ENCODE data around the gene VTI1B. TPM values are rescaled to one million over a fixed set of nuclear protein-coding genes. Genes with fewer than 3 reads are reported as not detected.

VTI1B gene
- total RNA-seq, 4 donors from 2014 or later, result 39.0 to 333 (median 48.6) TPM

- intact Hi-C loops (cut with DNase I; ENCODE audit: low total_unique reads), result no loop called here
- DNase-seq, result no peak
- Histone ChIP-seq H3K4me3 (no peak overlapping the region), H3K9me3 (no peaks in the 10 kb centered on the region), H3K27ac (no peak overlapping the region), H3K4me1 (peaks cover 0 to 3% of the 10 kb centered on the region in 2 donors), H3K36me3 (no peaks in the 10 kb centered on the region), H3K27me3 (no peaks in the 10 kb centered on the region)
- no peak for TF ChIP-seq POLR2A (IDR thresholded peaks at IDR 0.05)
Measured at GRCh38 chr14:67680121-67680602, 5.7 kb upstream of the VTI1B start.

- Histone ChIP-seq H3K4me1 (peaks cover 0 to 4% of the 10 kb centered on the region in 2 donors), H3K9me3 (no peaks in the 10 kb centered on the region), H3K4me3 (no peak overlapping the region), H3K36me3 (no peaks in the 10 kb centered on the region), H3K27me3 (no peaks in the 10 kb centered on the region), H3K27ac (no peak overlapping the region)
- intact Hi-C loops (cut with DNase I; ENCODE audit: low total_unique reads), result no loop called here
- TF ChIP-seq POLR2A (IDR thresholded peaks at IDR 0.05) (no peak), CTCF (IDR thresholded peaks at IDR 0.05) (no peak)
- DNase-seq, result no peak
Measured at GRCh38 chr14:67679006-67679405, 4.6 kb upstream of the VTI1B start.

GRCh38 chr14:67675219-67675582, 769 bp upstream of the VTI1B start:
- Histone ChIP-seq H3K4me1 (peaks cover 4 to 13% of the 10 kb centered on the region in 2 donors), H3K4me3 (peak overlapping the region; percentile 86 to 90), H3K36me3 (no peaks in the 10 kb centered on the region), H3K27ac (peak overlapping the region; percentile 96 to 98), H3K9me3 (no peaks in the 10 kb centered on the region), H3K27me3 (no peaks in the 10 kb centered on the region)
- intact Hi-C loops (cut with DNase I; ENCODE audit: low total_unique reads), result no loop called here
- DNase-seq, result no peak
- TF ChIP-seq CTCF (IDR thresholded peaks at IDR 0.05) (no peak), POLR2A (IDR thresholded peaks at IDR 0.05) (no peak)

- Histone ChIP-seq H3K36me3 (no peaks in the 10 kb centered on the region), H3K9me3 (no peaks in the 10 kb centered on the region), H3K27me3 (no peaks in the 10 kb centered on the region), H3K27ac (peak overlapping the region; percentile 96 to 98), H3K4me1 (peaks cover 4 to 13% of the 10 kb centered on the region in 2 donors), H3K4me3 (peak overlapping the region; percentile 86 to 90)
- intact Hi-C loops (cut with DNase I; ENCODE audit: low total_unique reads), result no loop called here
- TF ChIP-seq POLR2A (IDR thresholded peaks at IDR 0.05), result no peak
- TF ChIP-seq CTCF (IDR thresholded peaks at IDR 0.05), result peak in 3 of 4 experiments; percentile 16 to 28 (median 22)
- DNase-seq, result peak; percentile 49 to 61
Measured at GRCh38 chr14:67674139-67674479, 323 bp downstream of the VTI1B start.

- Histone ChIP-seq H3K27me3 (no peaks in the 10 kb centered on the region), H3K27ac (peak overlapping the region in 1 of 2 donors; percentile 98), H3K9me3 (no peaks in the 10 kb centered on the region), H3K36me3 (no peaks in the 10 kb centered on the region), H3K4me3 (peak overlapping the region; percentile 86 to 90), H3K4me1 (peaks cover 4 to 13% of the 10 kb centered on the region in 2 donors)
- intact Hi-C loops (cut with DNase I; ENCODE audit: low total_unique reads), result no loop called here
- no peak for DNase-seq
- TF ChIP-seq CTCF (IDR thresholded peaks at IDR 0.05) (no peak), POLR2A (IDR thresholded peaks at IDR 0.05) (no peak)
Measured at GRCh38 chr14:67673451-67673850, 981 bp downstream of the VTI1B start.

- peaks cover 0 to 11% of the 10 kb centered on the region in 2 donors for H3K4me1 ChIP-seq
- no peaks in the 10 kb centered on the region for H3K27me3 ChIP-seq
- no peak for TF ChIP-seq POLR2A (IDR thresholded peaks at IDR 0.05)
- H3K9me3 ChIP-seq, result no peaks in the 10 kb centered on the region
- no peak for DNase-seq
- intact Hi-C loops (cut with DNase I; ENCODE audit: low total_unique reads), result loop anchor here (10.0 kb wide), 1 partner anchor 84 kb away; no protein-coding TSS in a partner anchor
- no peaks in the 10 kb centered on the region for H3K36me3 ChIP-seq
- H3K27ac ChIP-seq, result no peak overlapping the region
- no peak overlapping the region for H3K4me3 ChIP-seq
Measured at GRCh38 chr14:67668559-67668958, 5.9 kb downstream of the VTI1B start.

Measured in uterus (tissue), 4 donors.